TTC549 (cell line): ENCODE measurements around the gene NSMCE1.

Experiments used
- FAIRE-seq: peaks from 2 replicates; lab custom pipeline; 2012; peaks lifted over from hg19 to GRCh38; lab: Jason Lieb, UNC

The NSMCE1 gene

DNA sequence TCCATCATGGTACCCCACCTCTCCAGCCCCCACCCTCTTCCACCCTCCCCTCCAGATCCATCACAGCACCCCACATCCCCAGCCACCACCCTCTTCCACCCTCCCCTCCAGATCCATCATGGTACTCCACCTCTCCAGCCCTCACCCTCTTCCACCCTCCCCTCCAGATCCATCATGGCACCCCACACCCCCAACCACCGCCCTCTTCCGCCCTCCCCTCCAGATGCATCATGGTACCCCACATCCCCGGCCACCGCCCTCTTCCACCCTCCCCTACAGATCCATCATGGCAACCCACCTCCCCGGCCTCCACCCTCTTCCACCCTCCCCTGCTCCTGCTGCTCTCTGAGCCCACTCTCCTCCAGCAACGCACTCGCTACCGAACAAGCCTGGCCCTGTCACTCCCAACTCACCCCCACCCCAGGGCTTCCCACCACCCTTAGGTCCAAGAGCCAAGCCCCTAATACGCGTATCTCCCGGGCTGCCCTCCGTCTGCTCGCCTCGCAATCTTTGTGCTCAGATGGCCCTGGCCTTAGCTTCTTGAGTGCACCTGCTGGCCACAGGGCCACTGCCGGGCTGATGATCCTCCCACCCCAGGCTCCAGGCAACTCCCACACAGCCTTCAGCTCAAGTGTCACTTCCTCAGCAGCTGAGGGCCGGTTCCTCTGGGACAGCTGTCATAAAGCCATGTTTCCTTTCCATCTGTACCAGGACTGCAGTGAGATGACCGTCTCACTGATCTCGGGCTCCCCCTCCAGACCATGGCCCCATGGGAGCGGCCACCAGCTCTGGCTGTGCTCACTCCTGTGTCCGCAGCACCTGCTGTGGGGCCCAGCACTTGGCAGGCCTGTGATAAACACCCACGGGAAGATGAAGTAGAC, 39.7 kb downstream of the NSMCE1 start:
- FAIRE-seq: no peak

DNA sequence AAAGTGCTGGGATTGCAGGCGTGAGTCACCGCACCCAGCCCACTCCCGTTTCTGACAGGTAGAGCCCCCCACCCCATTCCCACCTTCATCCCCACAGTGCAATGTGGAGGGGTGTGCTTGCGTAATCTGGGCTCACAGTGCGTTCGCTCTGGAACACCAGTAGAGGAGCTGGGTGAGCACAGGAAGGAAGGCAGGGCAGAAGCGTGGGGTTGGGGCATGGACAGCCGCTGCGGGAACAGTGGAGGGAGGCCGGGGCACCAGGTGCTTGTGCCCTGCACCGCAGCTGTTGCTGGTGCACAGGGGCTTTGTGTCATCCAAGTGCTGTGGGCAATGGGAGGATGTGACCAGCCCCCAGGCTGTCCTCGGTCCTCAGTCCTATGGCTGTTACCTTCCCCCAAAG, 40.5 kb downstream of the NSMCE1 start:
- FAIRE-seq: no peak

DNA sequence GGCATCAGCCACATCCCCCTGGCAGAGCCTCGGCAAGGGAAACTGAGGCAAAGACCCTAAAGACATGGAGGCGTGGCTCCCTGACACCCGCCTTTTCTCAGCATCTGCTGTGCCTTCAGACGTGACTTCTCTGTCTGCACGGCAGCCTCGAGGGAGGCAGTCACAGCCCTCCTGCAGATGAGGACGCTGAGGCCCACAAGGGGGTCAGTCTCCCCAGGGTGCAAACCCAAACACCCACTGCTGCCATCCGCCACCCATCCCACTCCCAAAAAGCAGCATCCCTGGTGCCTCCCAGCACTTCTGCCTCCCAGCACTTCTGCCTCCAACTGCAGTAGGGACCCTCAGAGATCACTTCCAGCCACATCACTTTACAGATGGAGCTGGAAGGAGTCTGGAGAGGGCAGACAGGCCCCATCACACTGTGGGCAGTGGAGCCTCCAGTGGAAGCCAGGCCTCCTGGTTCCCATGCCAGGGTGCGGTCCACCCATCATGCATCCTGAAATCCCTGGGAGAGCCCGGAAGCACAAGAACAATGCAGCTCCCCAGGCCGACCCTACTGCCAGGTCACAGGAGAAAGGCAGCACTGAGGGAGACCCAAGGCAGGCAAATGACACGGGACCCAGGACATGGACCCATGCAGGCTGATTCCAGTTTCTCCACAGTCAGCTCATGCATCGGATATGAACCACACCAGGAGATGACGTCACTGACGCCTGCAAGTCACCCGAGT, 41.4 kb downstream of the NSMCE1 start:
- FAIRE-seq: no peak

DNA sequence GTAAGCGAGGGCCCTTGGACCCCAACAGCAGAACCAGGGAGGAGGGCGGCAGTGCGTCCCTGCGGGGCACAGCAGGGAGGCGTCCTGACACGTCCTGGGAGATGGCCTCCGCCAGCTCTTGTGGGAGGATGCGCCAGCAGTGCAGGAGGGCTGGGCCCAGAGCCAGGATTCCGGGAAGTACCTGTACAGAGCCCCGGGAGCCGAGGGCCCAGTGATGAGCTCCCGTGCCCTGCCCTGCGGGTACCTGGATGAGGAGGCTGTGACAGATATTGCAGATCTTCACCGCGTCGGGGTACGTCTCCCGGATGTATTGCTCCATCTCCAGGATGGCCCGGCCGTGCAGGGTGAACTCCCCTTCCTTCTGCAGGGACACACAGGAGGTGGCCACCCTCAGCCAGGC, 42.1 kb downstream of the NSMCE1 start:
- FAIRE-seq: no peak

DNA sequence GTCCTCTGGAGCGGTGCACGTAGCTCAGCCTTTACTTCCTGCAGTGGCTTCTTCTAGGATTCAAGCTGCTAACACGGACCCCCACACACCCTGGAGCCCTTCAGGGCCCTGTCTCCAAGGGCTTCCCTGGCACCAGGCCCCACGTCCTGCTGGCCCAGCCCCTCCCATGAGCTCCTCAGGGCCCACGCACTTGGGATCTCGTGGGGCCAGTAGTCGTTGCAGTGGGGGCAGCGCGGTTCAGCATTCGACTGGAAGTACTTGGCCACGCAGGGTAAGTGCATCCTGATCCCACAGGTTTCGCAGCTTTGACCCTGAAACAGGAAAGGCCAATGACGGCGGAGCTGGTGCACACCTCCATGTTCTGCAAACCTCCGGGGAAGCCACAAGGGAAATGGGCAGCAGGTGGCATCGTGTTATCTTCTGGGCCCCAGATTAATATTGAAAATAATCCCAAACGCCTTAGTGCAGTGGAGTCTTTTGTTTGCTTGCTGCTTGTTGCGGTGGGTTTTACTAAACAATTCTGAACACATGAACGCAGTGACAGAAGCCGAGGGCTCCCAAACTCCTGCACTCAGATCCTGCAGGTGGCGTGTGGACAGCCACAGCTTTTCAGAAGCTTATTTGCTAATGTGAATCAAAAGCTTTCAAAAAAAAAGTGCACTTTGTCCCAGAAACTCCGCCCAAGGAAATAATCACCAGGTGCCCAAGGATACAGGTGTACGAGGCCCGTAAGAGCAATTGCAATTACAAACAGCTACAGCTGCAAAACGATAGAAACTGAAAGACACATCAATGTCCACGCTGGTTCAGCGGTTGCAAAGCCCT, 42.8 kb downstream of the NSMCE1 start:
- FAIRE-seq: no peak

DNA sequence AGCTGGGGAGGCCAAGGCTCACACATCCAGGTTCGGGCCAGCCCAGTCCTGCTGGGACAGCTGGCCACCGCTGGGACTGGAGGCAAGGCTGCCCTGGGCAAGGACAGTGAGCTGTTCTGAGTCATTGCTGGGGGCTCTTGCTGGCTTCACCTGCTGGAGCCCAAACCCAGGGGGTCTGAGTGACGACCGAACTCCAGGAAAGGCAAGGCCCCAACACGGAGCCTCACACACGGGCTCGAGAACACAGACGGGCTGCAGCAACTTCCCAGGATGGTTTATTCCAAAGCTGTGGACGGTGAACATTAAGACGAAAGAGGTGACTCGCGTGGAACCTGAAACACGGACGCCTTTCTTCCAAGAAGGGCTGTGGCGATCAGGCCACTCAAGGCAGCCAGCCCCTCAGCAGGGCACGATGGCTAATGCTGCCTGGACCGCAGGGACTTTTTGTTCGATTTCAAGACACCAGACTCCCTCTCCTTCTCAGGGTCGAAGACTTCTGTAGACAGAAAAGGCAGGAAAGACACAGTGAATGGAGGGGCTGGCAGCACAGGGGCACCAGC, 43.8 kb downstream of the NSMCE1 start:
- no peak for FAIRE-seq

DNA sequence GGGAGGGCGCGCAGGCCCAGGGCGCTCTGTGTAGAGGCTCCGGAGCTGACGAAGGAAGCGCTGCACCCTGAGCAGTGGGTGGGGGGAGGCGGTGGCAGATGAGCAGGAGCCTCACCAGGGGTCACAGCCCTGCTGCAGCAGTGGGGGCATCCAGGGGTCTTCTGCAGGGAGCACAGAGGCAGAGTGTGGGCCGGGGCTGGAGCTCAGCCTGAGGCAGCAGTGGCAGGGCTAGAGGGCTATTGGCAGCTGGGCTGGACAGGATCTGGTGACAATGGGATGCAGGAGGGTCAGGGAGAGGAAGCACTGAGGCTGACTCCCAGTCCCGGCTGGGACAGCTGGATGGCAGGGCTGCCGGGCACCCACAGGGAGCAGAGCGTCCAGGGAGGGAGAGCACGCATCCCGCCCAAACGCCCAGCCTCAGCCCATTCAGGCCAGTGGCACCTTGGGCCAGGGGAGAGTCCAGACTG, 44.3 kb downstream of the NSMCE1 start:
- FAIRE-seq: no peak

DNA sequence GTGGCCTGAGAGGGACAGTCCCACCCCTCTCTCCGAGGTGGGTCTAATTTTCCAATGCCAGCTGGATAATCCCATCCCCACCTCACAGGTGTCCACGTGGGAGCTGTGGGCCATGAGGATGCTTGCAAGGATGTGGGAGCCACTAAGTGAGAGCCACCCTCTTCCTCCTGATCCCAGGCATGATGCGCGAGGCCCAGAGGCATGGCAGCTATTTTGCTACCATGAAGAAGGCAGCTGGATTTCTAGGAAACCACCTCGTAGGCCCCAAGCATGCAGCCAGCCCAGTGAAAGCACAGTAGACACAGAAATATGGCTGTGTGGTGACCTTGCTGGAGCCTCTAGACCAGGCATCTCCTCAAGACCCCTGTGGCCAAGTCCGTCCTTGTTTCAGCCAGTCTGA, 44.9 kb downstream of the NSMCE1 start:
- FAIRE-seq: no peak

DNA sequence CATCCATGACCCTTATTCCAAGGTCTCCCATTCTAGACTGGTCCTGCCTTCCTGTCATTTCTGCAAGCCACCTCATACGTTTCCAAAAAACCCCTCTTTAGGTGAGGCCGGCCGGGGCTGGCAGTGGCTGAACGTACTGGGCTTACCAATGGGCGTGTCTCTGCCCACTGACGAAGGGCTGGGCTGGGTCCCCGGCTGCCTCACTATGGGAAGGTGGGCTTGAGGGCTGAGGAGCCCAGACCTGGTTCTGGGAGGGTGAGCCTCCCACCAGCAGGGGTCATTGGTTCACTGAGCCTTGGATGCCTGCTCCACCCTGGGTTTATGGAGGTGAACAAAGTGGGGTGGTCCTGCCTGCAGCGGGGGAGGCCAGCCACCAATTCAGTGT, 45.4 kb downstream of the NSMCE1 start:
- no peak for FAIRE-seq

DNA sequence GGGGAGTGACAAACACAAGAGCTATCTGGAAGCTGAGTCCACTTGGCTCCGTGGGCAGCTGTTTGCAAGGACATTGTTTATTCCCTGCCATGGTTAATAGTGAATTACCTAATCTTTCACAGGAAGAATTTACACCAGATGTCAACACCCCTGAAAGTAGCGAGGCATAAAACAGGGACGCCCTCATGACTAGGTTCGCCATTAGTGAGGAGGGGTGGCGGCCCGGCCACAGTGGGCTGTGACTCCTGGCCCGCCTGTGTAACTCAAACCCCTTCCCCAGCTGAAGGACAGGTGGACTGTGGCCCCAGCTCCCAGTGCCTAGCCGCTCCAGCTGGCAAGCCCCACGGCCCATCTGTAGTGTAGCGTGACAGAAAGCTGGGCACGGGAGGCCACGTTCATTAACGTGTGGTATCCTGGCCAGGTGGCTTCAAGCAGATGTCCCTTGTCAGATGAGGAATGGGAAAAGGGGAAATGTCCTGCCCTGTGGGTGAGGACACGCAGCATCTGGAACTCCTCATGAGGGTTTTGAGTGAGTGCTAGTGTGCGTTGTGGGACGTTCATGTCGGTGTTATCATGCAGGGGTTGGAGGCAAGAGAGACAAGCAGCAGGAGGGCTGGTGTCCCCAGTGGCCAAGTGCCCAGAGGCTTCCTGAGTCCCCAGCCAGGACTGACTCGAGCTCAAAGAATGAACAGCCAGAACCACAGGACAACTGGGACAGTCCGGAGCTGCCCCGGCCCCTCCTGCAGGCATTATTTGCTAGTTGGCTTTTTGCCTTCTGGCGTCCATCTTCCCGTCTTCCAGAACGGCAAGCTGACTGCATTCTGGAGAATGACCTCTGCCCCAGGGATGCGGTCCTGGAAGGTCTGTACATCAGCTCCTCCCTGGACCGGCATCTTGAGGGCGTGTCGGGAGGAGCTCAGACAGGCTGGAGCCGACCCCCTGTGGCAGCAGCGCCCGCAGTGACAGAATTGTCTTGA, 46.0 kb downstream of the NSMCE1 start:
- no peak for FAIRE-seq

DNA sequence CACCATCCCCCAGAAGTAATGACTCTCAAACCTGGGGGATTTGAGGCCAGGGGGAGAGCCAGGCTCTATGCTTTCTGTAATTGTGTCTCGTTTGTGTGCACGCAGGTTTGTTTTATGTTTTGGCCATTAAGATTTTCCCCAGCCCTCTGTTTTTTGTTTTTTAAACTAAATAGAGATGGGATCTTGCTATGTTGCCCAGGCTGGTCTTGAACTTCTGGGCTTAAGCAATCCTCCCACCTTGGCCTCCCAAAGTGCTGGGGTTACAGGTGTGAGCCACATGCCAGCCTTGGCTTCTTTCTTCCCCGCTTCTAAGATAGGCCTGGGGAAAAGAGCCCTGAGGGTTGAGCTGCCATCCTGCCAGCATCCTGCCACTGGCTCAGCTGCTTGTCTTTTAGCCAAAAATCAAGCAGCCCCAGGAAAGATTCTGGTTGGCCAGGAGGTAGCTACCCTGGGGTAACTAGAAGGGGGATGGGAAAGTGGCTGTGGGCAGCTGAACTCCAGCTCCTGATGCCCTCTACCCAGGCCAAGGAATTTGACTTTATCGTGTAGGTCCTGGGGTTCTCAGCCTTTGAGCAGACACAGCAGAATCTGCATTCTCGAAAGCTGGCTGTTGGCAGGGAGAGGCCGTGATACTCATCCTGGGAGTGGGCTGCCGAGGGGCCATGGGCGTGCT, 46.9 kb downstream of the NSMCE1 start:
- FAIRE-seq: no peak

DNA sequence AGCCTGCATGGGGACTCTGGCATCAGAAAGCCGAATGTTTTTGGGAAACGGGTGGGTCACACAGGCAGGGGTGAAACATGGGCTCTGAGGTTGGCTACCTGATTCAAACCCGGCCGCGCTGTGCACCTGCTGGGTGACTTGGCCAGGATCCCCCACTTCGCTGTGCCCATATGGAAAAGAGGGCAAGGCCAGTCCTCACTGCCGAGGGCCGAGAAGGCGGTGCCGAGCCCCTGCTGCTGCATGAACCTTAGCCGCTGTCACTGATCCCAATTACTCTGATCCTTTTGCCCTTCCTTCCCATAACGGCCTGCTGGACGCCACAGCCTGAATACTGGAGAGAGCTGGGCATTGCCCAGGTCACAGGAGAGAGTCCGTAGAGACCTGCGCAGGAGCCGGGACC, 47.6 kb downstream of the NSMCE1 start:
- no peak for FAIRE-seq

DNA sequence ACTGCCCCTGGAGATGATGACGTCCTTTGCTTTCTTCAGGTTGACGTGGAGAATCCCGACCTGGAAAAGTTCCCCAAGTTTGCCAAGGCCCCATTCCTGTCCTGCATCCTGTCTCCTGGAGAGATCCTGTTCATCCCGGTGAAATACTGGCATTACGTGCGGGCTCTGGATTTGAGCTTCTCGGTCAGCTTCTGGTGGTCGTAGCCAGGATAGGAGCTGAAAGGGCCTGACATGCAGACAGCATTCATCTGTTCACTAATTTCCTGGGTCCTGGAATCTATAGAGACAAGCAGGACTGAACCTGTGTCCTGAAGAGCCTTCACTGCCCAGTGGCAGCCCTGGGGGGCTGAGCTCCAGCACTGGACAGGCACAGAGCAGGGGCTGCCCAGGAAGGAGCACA, 48.0 kb downstream of the NSMCE1 start:
- no peak for FAIRE-seq

DNA sequence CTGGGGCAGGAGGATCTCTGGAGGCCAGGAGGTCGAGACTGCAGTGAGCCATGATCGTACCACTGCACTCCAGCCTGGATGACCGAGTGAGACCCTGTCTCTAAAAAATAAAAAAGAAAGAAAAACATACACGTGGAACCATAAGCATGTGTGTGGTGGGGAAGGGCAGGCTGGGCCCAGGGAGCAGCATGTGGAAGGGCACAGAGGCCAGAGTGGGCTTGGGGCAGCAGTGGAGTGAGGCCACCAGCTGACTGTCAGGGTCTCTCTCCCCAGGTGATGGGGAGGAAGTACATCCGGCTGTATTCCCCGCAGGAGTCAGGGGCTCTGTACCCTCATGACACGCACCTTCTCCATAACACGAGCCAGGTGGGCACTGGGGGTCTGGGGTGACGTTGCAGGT, 48.5 kb downstream of the NSMCE1 start:
- FAIRE-seq: no peak

DNA sequence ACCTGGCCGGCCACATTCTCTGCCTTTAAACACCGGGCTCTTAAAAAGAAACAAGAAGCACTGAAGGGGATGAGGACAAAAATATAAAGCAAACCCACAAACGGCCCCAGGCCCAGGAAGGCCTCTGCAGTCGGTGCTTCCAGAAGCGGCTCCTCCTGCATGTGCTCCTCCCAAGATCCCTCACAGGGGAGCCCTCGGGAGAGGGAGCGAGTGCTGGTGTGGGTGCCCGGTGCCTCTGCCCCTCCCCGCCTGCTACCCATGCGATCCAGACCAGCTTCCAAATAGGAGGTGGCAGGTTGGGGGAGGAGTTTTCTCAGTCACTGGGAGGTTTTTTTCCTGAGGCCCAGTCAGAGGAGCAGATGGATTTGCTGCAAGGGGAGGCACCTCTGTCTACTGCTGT, 49.4 kb downstream of the NSMCE1 start:
- no peak for FAIRE-seq

DNA sequence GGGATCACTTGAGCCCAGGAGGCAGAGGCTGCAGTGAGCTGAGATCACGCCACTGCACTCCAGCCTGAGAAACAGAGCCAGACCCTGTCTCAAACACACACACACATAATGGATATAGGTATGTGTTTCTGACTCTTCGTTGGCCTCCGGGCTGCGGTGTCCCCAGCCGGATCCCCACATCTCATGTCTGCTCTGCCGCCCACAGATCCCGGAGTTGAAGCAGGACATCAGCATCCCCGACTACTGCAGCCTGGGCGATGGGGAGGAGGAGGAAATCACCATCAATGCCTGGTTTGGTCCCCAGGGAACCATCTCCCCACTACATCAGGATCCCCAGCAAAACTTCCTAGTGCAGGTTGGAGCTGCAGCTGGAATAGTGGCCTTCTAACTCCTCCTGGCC, 49.8 kb downstream of the NSMCE1 start:
- no peak for FAIRE-seq

DNA sequence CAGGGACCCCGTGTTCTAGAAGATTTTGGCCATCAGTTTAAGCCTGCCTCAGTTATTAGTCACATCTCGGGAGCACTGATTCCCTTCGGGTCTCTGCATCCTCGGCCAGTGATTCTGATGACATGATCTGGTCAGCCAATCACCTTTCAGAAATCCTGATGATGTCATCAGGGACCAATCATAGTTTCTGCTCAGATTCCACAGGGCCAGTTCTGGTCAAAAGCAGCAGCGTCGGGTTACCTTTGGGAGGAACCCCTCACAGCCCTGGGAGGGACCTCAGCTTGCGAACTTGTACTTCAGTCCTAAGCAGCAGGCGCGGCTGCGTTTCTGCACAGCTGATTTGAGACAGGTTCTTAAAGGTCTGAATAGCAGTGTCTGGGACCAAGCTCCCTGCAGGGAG, 51.3 kb downstream of the NSMCE1 start:
- no peak for FAIRE-seq

DNA sequence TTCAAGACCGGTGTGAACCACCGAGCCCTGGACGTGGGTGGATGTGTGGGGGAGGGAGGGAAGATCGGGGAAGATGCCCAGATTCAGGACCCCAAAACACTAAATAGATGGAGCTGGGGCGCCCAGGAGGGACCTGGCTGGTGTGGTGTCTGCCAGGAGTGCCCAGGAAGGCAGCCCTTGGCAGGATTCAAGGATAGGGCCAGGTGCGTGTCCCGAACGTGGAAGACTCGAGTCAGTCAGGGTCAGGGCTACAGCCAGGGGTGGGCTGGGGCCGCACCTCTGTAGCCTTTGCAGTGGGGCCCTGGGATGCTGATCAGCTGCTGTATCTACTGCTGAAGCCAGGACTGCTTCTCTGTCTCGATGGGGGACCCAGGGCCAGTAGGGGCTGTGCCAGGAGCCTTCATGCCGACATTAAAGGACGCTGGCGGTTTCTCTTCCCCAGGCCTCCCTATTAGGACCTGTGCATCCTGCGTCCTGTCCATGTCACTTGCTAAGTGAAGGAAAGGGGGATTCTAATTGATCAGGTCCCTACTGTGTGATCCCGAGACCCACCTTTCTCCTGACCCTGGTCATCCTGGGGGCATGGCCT, 52.2 kb downstream of the NSMCE1 start:
- no peak for FAIRE-seq

DNA sequence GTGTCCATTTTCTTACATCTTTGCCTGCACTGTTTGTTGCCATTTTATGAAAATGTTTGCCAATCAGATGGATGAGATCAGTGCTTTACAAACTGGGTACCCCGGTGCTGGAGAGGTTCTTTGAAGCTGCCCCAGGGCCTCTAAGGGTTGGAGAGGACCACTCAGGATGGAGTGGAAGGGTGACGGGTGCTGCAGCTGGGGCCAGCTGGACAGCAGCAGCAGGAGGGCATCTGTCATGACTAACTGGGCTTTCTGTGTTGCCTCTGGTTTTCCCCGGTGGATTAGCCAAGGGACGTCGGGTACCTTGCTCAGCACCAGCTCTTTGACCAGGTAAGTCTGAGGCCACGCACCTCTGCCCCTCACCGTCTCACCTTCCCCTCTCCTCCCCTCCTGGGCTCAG, 52.9 kb downstream of the NSMCE1 start:
- FAIRE-seq: no peak
